Right lobe of liver (tissue), 4 donors: ENCODE data around the gene RFX3.

Experiments
- CTCF ChIP-seq, 4 donors: fragments of 200-600 bp in 3 of 4; fragments of 450-650 bp in 1 of 4; IDR thresholded peaks; one replicate each; pipeline versions ENCODE4 v1.5.1 to v1.8.0; 2016 to 2022; ENCODE audit warnings: antibody characterized with exemption in 4 of 4, mild to moderate bottlenecking in 2 of 4
- POLR2A ChIP-seq: fragments of 450-650 bp; IDR thresholded peaks from one replicate; pipeline ENCODE4 v1.6.1; 2017; ENCODE audit warnings: antibody characterized with exemption, mild to moderate bottlenecking
- donor health status: DM: no; HTN: no; CAD: no.
- donor health status: DM: no; HTN: no; CAD: no.
- donor health status: DM: no; HTN: yes; CAD: no.

- TF ChIP-seq CTCF (IDR thresholded peaks at IDR 0.05) (no peak), POLR2A (no peak)
Measured at GRCh38 chr9:3215658-3216057, 310.1 kb downstream of the RFX3 start.
